Stimulated activated CD8-positive, alpha-beta memory T cell treated with anti-CD3 and anti-CD28 coated beads, Interleukin-15, amount 100 ng/mL, for 4 hours (primary cell): ENCODE results near the gene DNASE1L3.

ENCODE experiments used
- DNase-seq, 2 donors: peaks; one replicate each; pipeline ENCODE4 v3.0.0-alpha.2; 2020; ENCODE audit warnings: low read depth in 2 of 2

DNASE1L3 gene

DNA sequence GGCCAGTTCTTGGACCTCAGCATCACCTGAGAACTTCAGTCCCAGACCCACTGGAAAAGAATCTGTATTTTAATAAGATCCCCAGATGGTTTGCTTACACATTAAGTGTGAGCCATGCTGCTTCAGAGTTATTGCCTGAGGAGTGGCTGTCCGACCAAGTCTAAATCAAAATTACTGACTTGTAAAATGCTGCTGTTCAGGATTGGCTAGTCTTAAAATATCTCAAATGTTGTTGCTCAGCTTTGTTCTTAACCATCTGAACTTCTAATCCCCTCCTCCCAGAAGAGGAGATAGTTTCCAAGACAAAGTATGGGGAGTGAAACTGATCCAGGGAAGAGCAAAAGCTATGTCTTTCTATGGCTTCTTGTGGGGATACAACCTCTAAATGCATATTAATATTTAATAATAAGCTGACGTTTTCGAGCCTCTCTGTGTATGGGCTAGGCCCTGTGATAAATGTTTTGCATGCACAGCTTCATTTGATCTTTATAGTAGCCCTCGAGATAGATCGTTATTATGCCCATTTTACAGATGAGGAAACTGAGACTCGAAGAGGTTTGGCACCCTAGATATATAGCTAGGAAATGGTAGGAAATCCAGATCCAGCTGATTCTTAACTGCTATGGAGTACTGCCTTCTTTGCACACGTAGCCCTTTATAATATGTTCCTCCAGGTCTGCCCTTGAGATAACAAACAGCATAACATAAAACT lies 52.2 kb downstream of the DNASE1L3 start:
- no peak for DNase-seq

DNA sequence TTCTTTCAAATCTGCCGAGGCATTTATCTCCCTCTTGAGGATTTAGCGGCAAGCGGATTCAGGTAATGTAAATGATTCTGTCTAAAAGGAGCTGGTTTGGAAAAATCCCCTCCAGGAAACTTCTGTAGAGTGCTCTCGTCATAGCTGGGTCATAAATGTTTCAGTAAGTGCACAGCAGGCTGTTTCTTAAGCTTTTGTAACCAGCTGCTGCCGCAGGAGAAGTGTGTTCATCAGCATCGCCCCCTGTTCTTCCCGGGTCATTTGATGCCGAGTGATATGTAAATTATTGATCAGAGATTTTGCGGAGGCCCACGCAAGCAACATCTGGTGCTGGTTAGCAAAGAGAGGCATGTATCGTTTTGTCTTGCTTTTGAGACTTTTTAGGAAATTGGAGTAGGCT lies 53.1 kb downstream of the DNASE1L3 start:
- DNase-seq, result no peak

- no peak for DNase-seq
Measured at GRCh38 chr3:58155838-58156237, 54.9 kb downstream of the DNASE1L3 start.

DNA sequence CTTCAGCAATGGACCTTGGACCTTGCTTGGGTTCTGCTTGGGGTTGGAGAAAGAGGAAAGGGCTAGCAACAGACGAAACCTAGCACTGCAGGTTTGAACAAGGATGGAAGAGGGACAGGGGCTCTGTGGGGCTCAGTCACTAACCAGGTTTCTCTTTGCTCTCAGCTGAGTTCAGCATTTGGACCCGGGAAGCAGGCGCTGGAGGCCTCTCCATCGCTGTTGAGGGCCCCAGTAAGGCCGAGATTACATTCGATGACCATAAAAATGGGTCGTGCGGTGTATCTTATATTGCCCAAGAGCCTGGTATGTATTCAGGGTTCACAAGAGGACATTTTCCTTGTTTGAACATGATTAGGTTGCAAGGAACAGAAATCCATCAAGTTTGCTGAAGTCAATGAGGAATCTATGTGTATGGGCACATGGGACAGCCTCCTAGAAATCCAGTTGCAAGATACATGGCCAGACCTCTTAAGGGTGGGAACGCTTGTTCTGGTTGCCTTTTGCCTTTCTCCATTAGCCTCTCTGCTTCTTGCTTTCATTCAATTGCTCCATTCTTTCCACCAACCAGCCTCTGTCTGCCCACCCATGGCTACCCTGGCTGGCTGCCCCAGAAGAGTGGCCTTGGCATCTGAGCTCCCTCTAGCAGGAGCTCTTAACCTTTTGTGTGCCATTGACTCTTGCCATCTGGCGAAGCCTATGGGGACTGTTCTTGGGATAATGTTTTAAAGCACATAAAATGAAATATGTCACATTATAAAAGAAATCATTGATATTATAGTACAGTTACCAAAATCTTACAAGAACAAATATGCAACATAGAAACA lies 55.9 kb downstream of the DNASE1L3 start:
- no peak for DNase-seq

DNA sequence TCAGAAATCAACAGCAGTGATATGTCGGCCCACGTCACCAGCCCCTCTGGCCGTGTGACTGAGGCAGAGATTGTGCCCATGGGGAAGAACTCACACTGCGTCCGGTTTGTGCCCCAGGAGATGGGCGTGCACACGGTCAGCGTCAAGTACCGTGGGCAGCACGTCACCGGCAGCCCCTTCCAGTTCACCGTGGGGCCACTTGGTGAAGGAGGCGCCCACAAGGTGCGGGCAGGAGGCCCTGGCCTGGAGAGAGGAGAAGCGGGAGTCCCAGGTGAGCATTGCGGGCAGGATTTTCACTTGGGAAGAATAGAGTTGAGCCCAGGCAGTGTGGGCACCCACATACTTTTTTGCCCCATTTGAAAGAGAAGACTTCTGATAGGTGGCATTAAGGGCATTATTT lies 57.4 kb downstream of the DNASE1L3 start:
- no peak for DNase-seq

GRCh38 chr3:58152225-58153015 lies 58.4 kb downstream of the DNASE1L3 start:
- DNase-seq, result no peak

DNA sequence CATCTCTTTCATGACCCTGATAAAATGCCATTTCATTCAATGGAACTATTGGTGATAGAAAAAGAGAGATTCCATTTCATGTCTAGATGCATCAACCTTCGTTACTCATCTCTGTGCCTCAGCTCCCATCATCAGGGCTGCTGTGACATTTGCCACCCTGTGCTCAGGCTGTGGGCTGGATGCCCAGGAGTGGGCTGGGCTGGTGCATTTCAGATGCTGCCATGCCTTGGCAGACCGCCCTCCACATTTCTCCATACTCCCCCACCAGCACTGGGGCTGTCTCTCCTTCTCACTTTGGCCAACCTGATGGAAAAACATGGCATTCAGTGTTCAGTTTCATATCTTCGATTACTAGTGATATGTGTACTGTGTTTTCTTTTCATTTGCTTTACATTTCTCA lies 59.1 kb downstream of the DNASE1L3 start:
- no peak for DNase-seq

- no peak for DNase-seq
Measured at GRCh38 chr3:58150810-58151199, 60.0 kb downstream of the DNASE1L3 start.

DNA sequence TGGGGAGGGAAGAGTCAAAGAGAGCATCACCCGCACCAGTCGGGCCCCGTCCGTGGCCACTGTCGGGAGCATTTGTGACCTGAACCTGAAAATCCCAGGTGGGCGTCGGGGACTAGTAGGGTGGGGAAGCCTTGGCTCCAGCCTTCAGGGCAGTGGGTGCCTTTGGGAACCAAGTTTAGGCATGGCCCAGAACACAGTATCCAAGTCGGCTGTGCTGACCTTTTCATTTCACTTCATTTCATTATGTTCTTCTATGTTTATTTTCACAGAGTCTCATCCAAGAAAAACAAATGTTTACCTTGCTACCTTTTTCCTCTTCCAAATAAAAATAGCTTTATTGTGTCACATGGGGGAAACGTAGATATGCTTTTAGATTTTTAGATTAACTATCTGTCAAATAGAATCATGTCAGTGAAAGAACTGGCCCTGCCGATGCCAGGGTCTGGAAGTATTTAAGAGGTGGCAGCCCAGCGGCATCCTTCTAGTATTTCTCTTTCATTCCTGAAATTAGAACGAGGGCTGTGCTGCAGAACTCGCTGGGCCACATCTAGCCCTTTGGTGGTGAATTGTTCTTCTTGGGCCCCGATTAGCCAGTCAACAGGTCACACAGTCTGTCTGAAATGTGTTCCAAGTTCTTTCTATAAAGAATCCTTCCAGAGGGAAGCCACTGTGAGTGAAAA lies 60.5 kb downstream of the DNASE1L3 start:
- DNase-seq, result no peak

DNA sequence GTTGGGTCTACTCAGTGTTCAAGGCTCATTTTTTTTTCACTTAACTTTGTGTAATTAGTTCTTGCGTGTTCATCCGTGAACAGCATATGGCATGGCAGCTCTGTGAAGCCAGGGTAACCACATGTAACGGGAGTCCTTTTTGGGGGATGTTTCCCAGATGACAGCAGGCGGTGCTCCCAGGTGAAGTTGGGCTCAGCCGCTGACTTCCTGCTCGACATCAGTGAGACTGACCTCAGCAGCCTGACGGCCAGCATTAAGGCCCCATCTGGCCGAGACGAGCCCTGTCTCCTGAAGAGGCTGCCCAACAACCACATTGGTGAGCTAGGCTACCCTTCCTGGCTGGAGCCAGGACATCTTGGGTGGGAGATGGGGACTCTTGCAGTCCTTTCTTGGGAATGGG lies 62.7 kb downstream of the DNASE1L3 start:
- DNase-seq, result no peak

- no peak for DNase-seq
Measured at GRCh38 chr3:58144478-58145325, 66.1 kb downstream of the DNASE1L3 start.

DNA sequence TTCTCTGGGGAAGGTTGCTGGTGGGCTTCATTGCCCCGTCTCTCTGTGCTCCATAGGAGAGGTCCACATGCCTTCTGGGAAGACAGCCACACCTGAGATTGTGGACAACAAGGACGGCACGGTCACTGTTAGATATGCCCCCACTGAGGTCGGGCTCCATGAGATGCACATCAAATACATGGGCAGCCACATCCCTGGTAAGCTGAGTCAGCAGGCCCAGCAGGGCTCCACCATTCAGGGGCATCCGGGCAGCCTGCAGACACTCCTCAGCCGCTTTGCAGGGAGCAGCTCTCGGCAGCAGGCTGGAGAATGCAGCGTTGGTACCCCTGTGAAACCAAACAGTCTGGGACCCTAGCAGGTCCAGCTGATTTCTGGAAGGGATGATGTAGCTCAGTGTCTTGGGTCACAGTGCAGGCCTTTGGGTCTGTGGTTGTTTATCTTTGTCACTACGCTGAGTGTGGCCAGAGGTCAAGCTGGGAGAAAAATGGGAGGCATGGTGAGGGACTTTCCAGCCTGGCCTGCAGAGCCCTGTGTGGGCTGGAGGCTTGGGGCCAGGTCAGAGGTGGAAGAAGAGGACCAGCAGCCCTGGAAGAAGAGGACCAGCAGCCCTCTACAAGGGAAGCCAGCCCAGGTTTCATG lies 67.2 kb downstream of the DNASE1L3 start:
- DNase-seq, result no peak
